Measurements from ENCODE around the gene RGS12.

Gene RGS12

GRCh38 chr4:3313556-3314228 is 20.9 kb downstream of the RGS12 start:
- DNase-seq = no peak

GRCh38 chr4:3314706-3315260 is 22.0 kb downstream of the RGS12 start:
- DNase-seq = no peak

GRCh38 chr4:3315566-3315965 is 22.7 kb downstream of the RGS12 start:
- DNase-seq = no peak

GRCh38 chr4:3316146-3316545 is 23.3 kb downstream of the RGS12 start:
- no peak for DNase-seq

- DNase-seq = no peak
These were observed 24.3 kb downstream of the RGS12 start for GRCh38 chr4:3317011-3317655.

GRCh38 chr4:3317656-3318211 is 24.9 kb downstream of the RGS12 start:
- DNase-seq = no peak

GRCh38 chr4:3318561-3319021 is 25.8 kb downstream of the RGS12 start:
- DNase-seq = no peak

- DNase-seq = no peak
These were observed 27.7 kb downstream of the RGS12 start for GRCh38 chr4:3320361-3321023.

GRCh38 chr4:3321295-3321889 is 28.6 kb downstream of the RGS12 start:
- DNase-seq = no peak

GRCh38 chr4:3322059-3322550 is 29.3 kb downstream of the RGS12 start:
- no peak for DNase-seq

GRCh38 chr4:3323071-3323481 is 30.3 kb downstream of the RGS12 start:
- DNase-seq = no peak

GRCh38 chr4:3324093-3324815 is 31.4 kb downstream of the RGS12 start:
- DNase-seq = no peak

GRCh38 chr4:3328814-3329663 is 36.2 kb downstream of the RGS12 start:
- no peak for DNase-seq

GRCh38 chr4:3329887-3330286 is 37.1 kb downstream of the RGS12 start:
- no peak for DNase-seq

GRCh38 chr4:3330707-3331106 is 37.9 kb downstream of the RGS12 start:
- no peak for DNase-seq

GRCh38 chr4:3331511-3332394 is 38.9 kb downstream of the RGS12 start:
- no peak for DNase-seq

GRCh38 chr4:3332498-3332897 is 39.7 kb downstream of the RGS12 start:
- no peak for DNase-seq

- DNase-seq = no peak
These were observed 41.5 kb downstream of the RGS12 start for GRCh38 chr4:3334316-3334715.

- no peak for DNase-seq
These were observed 42.6 kb downstream of the RGS12 start for GRCh38 chr4:3335385-3335784.

- no peak for DNase-seq
These were observed 43.2 kb downstream of the RGS12 start for GRCh38 chr4:3335982-3336381.
